Osteoblast (primary cell): Measurements from ENCODE around the gene NRG3. TPM values are rescaled to one million over a fixed set of nuclear protein-coding genes. Genes with fewer than 3 reads are reported as not detected.

Source experiments
- DNase-seq: peaks from one replicate; pipeline ENCODE4 v3.0.0; 2011; ENCODE audit warnings: low spot score, mixed read lengths; ENCODE audit not compliant: insufficient read length; ENCODE audit errors: missing footprints
- H2AFZ ChIP-seq: 2 replicates; pipeline ENCODE4 v1.6.0; 2011; ENCODE audit warnings: mild to moderate bottlenecking, low read length
- H3K27ac ChIP-seq: 2 replicates; pipeline ENCODE4 v1.5.1; 2011; ENCODE audit warnings: mild to moderate bottlenecking, low read depth, low read length, moderate library complexity
- H3K27me3 ChIP-seq: 2 replicates; pipeline ENCODE4 v1.6.0; 2012; ENCODE audit warnings: mild to moderate bottlenecking, control low read depth, inconsistent platforms, low read length, moderate library complexity; ENCODE audit not compliant: insufficient read depth
- H3K36me3 ChIP-seq: 2 replicates; pipeline ENCODE4 v1.5.1; 2011; ENCODE audit warnings: mild to moderate bottlenecking, low read length, control low read depth, moderate library complexity; ENCODE audit not compliant: insufficient read depth
- H3K4me1 ChIP-seq: 2 replicates; pipeline ENCODE4 v1.5.1; 2011; ENCODE audit warnings: mild to moderate bottlenecking, low read length, control low read depth, moderate library complexity; ENCODE audit not compliant: insufficient read depth
- H3K4me2 ChIP-seq: 2 replicates; pipeline ENCODE4 v1.6.0; 2011; ENCODE audit warnings: mild to moderate bottlenecking, low read length; ENCODE audit not compliant: insufficient read depth
- H3K4me3 ChIP-seq: fragments of 200-600 bp; sonication (generic); 3 replicates; pipeline ENCODE4 v1.5.1; 2012; ENCODE audit warnings: mild to moderate bottlenecking, low read length, inconsistent platforms; ENCODE audit not compliant: insufficient read depth
- H3K79me2 ChIP-seq: 2 replicates; pipeline ENCODE4 v1.6.0; 2012; ENCODE audit warnings: mild to moderate bottlenecking, low read length, control low read depth, inconsistent platforms; ENCODE audit not compliant: insufficient read depth
- H3K9me3 ChIP-seq: 2 replicates; pipeline ENCODE4 v1.5.1; 2011; ENCODE audit warnings: low read depth, low read length, control low read depth
- H4K20me1 ChIP-seq: 2 replicates; pipeline ENCODE4 v1.6.0; 2012; ENCODE audit warnings: mild to moderate bottlenecking, low read length, control low read depth; ENCODE audit not compliant: insufficient read depth
- CTCF ChIP-seq: IDR thresholded peaks from 2 replicates; pipeline ENCODE4 v1.5.1; 2011; ENCODE audit warnings: mild to moderate bottlenecking, low read depth, low read length, moderate library complexity; ENCODE audit errors: extremely low read depth
- total RNA-seq: library from RNA; depleted of rRNA; stranded (reverse); fragments of >200 nt; gene quantifications from 2 replicates; pipeline ENCODE4 v1.2.3, GENCODE V29; 2012

Gene NRG3
- total RNA-seq, 1 donor, result not detected

DNA sequence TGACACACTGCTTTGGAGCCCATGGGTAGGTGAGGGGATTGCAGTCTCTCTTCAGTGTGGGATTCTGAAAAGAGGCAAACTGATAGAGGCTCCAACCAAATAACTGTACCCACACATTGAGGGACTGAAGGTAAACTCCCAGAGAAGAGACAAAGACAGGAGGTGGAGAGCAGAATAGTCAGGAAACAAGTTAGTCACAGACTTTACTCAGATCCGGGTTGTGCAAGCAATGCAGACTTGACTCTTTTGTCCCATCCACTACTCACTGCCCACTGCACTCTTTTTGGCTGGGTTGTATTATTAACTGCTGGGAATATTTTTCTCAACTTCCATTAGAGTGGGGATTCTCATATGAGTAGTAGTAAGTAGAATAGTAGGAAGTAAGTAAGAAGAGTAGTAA is 152.7 kb downstream of the NRG3 start:
- no peaks in the 10 kb centered on the region for H3K9me3 ChIP-seq
- H3K4me1 ChIP-seq, result no peaks in the 10 kb centered on the region
- no peak overlapping the region for H2AFZ ChIP-seq
- H3K27me3 ChIP-seq, result no peaks in the 10 kb centered on the region
- no peak for DNase-seq
- H3K36me3 ChIP-seq, result no peaks in the 10 kb centered on the region
- H3K27ac ChIP-seq, result no peak overlapping the region
- no peak for TF ChIP-seq CTCF
- no peaks in the 10 kb centered on the region for H4K20me1 ChIP-seq
- H3K4me2 ChIP-seq, result no peak overlapping the region
- no peaks in the 10 kb centered on the region for H3K79me2 ChIP-seq
- H3K4me3 ChIP-seq, result no peak overlapping the region

- no peaks in the 10 kb centered on the region for H3K27me3 ChIP-seq
- no peak overlapping the region for H3K27ac ChIP-seq
- TF ChIP-seq CTCF, result no peak
- H3K9me3 ChIP-seq, result no peaks in the 10 kb centered on the region
- no peak overlapping the region for H3K4me2 ChIP-seq
- no peak for DNase-seq
- H3K79me2 ChIP-seq, result no peaks in the 10 kb centered on the region
- no peaks in the 10 kb centered on the region for H3K36me3 ChIP-seq
- no peaks in the 10 kb centered on the region for H3K4me1 ChIP-seq
- H3K4me3 ChIP-seq, result no peak overlapping the region
- no peaks in the 10 kb centered on the region for H4K20me1 ChIP-seq
- H2AFZ ChIP-seq, result no peak overlapping the region
Measured at GRCh38 chr10:82037076-82037475, 162.1 kb downstream of the NRG3 start.

DNA sequence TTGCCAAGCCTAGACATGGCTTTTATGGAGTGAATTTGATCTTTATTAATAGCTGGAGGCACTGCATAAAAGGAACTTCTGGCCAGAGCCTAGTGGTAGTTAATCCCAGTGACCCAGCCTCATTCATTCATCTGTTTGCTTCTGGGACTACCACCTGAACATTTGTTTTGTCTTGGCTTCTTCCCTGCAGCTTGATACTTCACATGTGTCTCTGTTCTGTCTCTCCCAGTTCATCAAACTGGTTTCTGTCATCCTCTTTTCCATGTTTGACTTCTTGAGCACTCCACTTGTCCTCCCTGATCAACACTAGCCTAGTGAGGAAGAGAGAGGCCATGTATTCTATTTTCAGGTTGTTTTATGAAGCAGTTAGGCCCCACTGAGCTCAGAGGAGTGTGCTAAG is 163.6 kb downstream of the NRG3 start:
- no peak overlapping the region for H3K4me3 ChIP-seq
- H3K27ac ChIP-seq, result no peak overlapping the region
- no peak for TF ChIP-seq CTCF
- H2AFZ ChIP-seq, result no peak overlapping the region
- no peaks in the 10 kb centered on the region for H3K36me3 ChIP-seq
- no peaks in the 10 kb centered on the region for H3K4me1 ChIP-seq
- H3K9me3 ChIP-seq, result no peaks in the 10 kb centered on the region
- H3K4me2 ChIP-seq, result no peak overlapping the region
- no peak for DNase-seq
- H3K79me2 ChIP-seq, result no peaks in the 10 kb centered on the region
- no peaks in the 10 kb centered on the region for H3K27me3 ChIP-seq
- H4K20me1 ChIP-seq, result no peaks in the 10 kb centered on the region

GRCh38 chr10:82040336-82040735 is 165.3 kb downstream of the NRG3 start:
- H3K4me3 ChIP-seq, result no peak overlapping the region
- no peaks in the 10 kb centered on the region for H4K20me1 ChIP-seq
- H3K9me3 ChIP-seq, result no peaks in the 10 kb centered on the region
- H3K4me1 ChIP-seq, result no peaks in the 10 kb centered on the region
- DNase-seq, result no peak
- H3K27ac ChIP-seq, result no peak overlapping the region
- H3K4me2 ChIP-seq, result no peak overlapping the region
- no peaks in the 10 kb centered on the region for H3K36me3 ChIP-seq
- no peaks in the 10 kb centered on the region for H3K27me3 ChIP-seq
- TF ChIP-seq CTCF, result no peak
- H3K79me2 ChIP-seq, result no peaks in the 10 kb centered on the region
- H2AFZ ChIP-seq, result no peak overlapping the region
